CD8-positive, alpha-beta memory T cell (primary cell): ENCODE measurements around the gene AGRN. TPM values are rescaled to one million over a fixed set of nuclear protein-coding genes. Genes with fewer than 3 reads are reported as not detected.
A peak's percentile ranks its signal among the peaks of the same experiment; 100 is the strongest.
"Not testable (repeated sequence)": the region's sequence is repeated elsewhere in the genome, so short reads cannot be mapped to it uniquely, and the experiment has no call there.

ENCODE experiments used
- CTCF ChIA-PET: fragments of 350-600 bp; sonication (Branson Sonifier 250); formaldehyde crosslinking; loops from one replicate; lab custom pipeline; 2021; ENCODE audit warnings: antibody characterized with exemption; lab: Charles Lee
- POLR2A ChIA-PET: fragments of 350-600 bp; sonication (Branson Sonifier 250); formaldehyde crosslinking; loops from one replicate; lab custom pipeline; 2021; ENCODE audit warnings: antibody characterized with exemption; lab: Charles Lee
- DNase-seq, 5 donors: peaks; one replicate each; pipeline versions ENCODE4 v3.0.0 to v3.0.0-alpha.2; 2020 to 2022; ENCODE audit warnings: mixed read lengths in 1 of 5
- H3K27ac ChIP-seq: one replicate; pipeline ENCODE4 v1.7.0; 2013; ENCODE audit warnings: low read depth, mild to moderate bottlenecking, low read length, moderate library complexity
- H3K27me3 ChIP-seq: 2 replicates; pipeline ENCODE4 v1.7.0; 2013; ENCODE audit warnings: low read length, mild to moderate bottlenecking; ENCODE audit not compliant: insufficient read depth, poor library complexity, severe bottlenecking
- H3K36me3 ChIP-seq: 2 replicates; pipeline ENCODE4 v1.7.0; 2013; ENCODE audit warnings: mild to moderate bottlenecking, low read length, moderate library complexity; ENCODE audit not compliant: insufficient read depth
- H3K4me1 ChIP-seq: 2 replicates; pipeline ENCODE4 v1.7.0; 2013; ENCODE audit warnings: mild to moderate bottlenecking, low read length, moderate library complexity; ENCODE audit not compliant: insufficient read depth
- H3K4me3 ChIP-seq: 2 replicates; pipeline ENCODE4 v1.7.0; 2013; ENCODE audit warnings: mild to moderate bottlenecking, low read length
- H3K9me3 ChIP-seq: 2 replicates; pipeline ENCODE4 v1.7.0; 2013; ENCODE audit warnings: mild to moderate bottlenecking, low read length
- H3K27ac Mint-ChIP-seq, 8 donors: one replicate each; pipeline ENCODE4 v1.8.0; 2020 to 2021; ENCODE audit warnings: mixed read lengths in 8 of 8, mild to moderate bottlenecking in 6 of 8, inconsistent platforms in 3 of 8, moderate library complexity in 3 of 8
- H3K27me3 Mint-ChIP-seq, 2 donors: one replicate each; pipeline ENCODE4 v1.8.0; 2020 to 2021; ENCODE audit warnings: mixed read lengths in 2 of 2, mild to moderate bottlenecking in 1 of 2, moderate library complexity in 1 of 2
- H3K36me3 Mint-ChIP-seq, 3 donors: one replicate each; pipeline ENCODE4 v1.8.0; 2020 to 2021; ENCODE audit warnings: mixed read lengths in 3 of 3, inconsistent platforms in 1 of 3, mild to moderate bottlenecking in 1 of 3
- H3K4me1 Mint-ChIP-seq, 3 donors: one replicate each; pipeline ENCODE4 v1.8.0; 2020 to 2021; ENCODE audit warnings: mixed read lengths in 3 of 3, inconsistent platforms in 1 of 3, mild to moderate bottlenecking in 1 of 3
- H3K4me3 Mint-ChIP-seq, 7 donors: one replicate each; pipeline ENCODE4 v1.8.0; 2020 to 2021; ENCODE audit warnings: mixed read lengths in 7 of 7, mild to moderate bottlenecking in 6 of 7, moderate library complexity in 4 of 7, inconsistent platforms in 2 of 7
- H3K9me3 Mint-ChIP-seq, 5 donors: one replicate each; pipeline ENCODE4 v1.8.0; 2020 to 2022; ENCODE audit warnings: mixed read lengths in 5 of 5, mild to moderate bottlenecking in 3 of 5, moderate library complexity in 2 of 5, inconsistent platforms in 1 of 5
- polyA plus RNA-seq: library from polyadenylated mRNA; unstranded; fragments of 300-500 nt; fragmentation: Illumina TruSeq; gene quantifications from one replicate; pipeline ENCODE4 v1.2.3, GENCODE V29; 2021
- total RNA-seq, 2 experiments: library from RNA; stranded (reverse); gene quantifications; one replicate each; pipeline ENCODE4 v1.2.3, GENCODE V29; 2021

AGRN gene
- total and polyA plus RNA-seq, 3 experiments from 2014 or later = 7.1 to 8.0 TPM; not detected in 1

DNA sequence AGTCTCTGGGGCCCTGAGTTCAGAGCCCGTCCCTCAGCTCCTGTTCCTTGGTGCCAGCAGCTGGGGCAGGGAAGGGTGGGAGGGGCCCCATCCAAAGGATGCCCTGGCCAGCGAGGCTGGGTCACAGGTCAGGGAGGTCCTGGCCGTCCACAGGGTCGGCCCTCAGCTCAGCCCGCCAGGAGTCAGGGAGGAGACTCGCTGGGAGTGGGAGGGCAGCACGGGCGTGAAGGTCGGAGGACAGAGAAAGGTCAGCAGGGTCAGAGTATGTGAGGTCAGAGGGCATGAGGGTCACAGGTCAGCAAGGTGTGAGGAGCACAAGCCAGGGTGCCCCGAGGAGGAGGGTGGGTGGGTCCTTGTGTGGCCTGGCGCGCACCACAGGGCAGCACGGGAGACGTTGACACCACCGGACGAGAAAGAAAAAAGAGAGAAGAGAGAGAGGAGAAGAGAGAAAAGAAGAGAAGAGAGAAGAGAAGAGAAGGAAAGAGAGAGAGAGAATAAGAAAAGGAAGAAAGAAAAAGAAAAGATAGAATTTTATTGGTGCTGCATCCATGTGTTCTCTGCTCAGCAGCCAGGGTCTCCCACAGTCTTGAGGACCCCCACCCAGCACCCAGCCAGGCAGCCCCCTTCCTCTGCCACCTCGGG lies 45.1 kb upstream of the AGRN start:
- Histone ChIP-seq H3K4me3 (no peak overlapping the region), H3K36me3 (no peaks in the 10 kb centered on the region), H3K27me3 (peaks cover 6% of the 10 kb centered on the region), H3K9me3 (no peaks in the 10 kb centered on the region), H3K4me1 (peaks cover 4% of the 10 kb centered on the region), H3K27ac (no peak overlapping the region)
- Mint-ChIP-seq H3K27me3 (peaks cover 7 to 21% of the 10 kb centered on the region in 2 donors), H3K27ac (no peak overlapping the region), H3K4me1 (peaks cover 0 to 10% (median 6%) of the 10 kb centered on the region in 3 donors), H3K4me3 (no peak overlapping the region), H3K9me3 (no peaks in the 10 kb centered on the region), H3K36me3 (no peaks in the 10 kb centered on the region)
- DNase-seq = no peak
- ChIA-PET POLR2A (no interaction called here), CTCF (interaction anchor here (1.3 to 2.3 kb wide), 3 partner anchors 8 to 69 kb away, joined by 3 to 13 read pairs (median 5); partner anchors contain the start of gene PLEKHN1)

DNA sequence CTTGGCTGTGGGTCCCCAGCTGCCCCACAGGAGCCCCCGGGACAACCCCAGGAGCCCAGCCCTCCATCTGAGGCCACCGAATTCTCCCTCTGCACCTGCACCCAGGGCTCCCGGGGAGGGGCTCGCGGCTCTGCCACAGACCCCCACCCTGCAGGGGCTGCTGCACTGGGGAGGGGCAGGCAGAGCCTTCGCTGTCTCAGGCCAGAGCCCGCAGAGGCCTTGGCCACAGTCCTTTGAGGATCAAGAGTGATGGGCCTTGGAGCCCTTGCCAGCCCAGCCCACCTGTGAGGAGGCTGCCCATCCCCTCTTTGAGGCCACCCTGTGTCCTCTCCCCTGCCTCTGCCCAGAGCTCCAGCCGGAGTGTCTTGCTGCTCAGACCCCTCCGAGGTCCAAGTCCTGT lies 44.6 kb upstream of the AGRN start:
- Histone ChIP-seq H3K9me3 (no peaks in the 10 kb centered on the region), H3K27me3 (peaks cover 6% of the 10 kb centered on the region), H3K36me3 (no peaks in the 10 kb centered on the region), H3K4me1 (peaks cover 4% of the 10 kb centered on the region), H3K4me3 (no peak overlapping the region), H3K27ac (no peak overlapping the region)
- Mint-ChIP-seq H3K27me3 (peaks cover 7 to 21% of the 10 kb centered on the region in 2 donors), H3K4me3 (peak overlapping the region in 2 of 7 donors; percentile 37 to 60), H3K27ac (peak overlapping the region in 2 of 8 donors; percentile 22 to 87), H3K4me1 (peaks cover 0 to 10% (median 6%) of the 10 kb centered on the region in 3 donors), H3K36me3 (no peaks in the 10 kb centered on the region), H3K9me3 (no peaks in the 10 kb centered on the region)
- POLR2A ChIA-PET = no interaction called here
- CTCF ChIA-PET = interaction anchor here (1.2 to 2.3 kb wide), 4 partner anchors 8 to 70 kb away, joined by 3 to 13 read pairs (median 4); partner anchors contain the start of gene PLEKHN1
- peak in 1 of 5 donors; percentile 41 for DNase-seq

DNA sequence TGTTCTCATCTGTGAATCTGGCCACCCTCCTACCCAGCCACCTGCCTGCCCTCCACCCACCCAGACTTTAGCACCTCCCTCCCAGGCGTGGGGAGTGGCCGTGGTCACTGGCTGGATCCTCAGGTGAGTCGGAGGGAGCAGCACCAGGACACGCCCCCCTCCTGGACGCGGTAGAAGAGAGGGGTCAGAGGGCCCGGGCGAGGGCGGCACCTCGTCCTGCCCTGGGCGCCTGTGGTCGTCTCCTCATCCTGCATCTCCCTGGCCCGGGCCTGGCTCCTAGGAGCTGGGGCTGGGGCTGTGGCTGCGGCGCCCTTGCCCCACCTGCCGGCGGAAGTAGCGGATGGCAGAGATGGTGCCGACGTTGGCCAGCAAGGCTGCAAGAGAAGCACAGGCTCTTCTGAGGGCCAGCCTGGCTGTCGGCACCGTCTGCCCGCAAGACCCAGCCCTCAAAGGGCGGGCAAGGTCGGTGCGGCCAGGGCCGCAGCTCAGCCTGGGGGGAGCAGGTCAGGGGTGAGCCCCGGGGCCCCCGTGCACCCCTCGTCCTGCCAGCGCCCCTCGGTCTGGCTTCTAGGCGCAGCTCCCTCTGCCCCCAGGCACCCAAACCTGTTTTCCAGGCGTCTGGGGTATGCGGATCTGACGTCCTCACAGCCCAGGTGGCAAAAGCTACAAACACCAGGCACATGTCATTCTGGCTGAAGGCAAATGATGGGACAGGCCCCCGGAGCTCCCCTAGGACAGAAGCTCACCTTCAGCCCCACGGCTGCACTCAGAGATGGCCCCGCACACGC lies 43.8 kb upstream of the AGRN start:
- peak in 4 of 5 donors; percentile 46 to 62 (median 52) for DNase-seq
- Mint-ChIP-seq H3K9me3 (no peaks in the 10 kb centered on the region), H3K36me3 (no peaks in the 10 kb centered on the region), H3K4me1 (peaks cover 0 to 10% (median 6%) of the 10 kb centered on the region in 3 donors), H3K27ac (peak overlapping the region in 2 of 8 donors; percentile 22 to 87), H3K4me3 (peak overlapping the region in 4 of 7 donors; percentile 6 to 60 (median 48)), H3K27me3 (peaks cover 7 to 22% of the 10 kb centered on the region in 2 donors)
- Histone ChIP-seq H3K4me1 (peaks cover 4% of the 10 kb centered on the region), H3K4me3 (peak overlapping the region; percentile 43), H3K36me3 (no peaks in the 10 kb centered on the region), H3K27ac (no peak overlapping the region), H3K27me3 (peaks cover 6% of the 10 kb centered on the region), H3K9me3 (no peaks in the 10 kb centered on the region)
- ChIA-PET CTCF (interaction anchor here (0.7 to 2.3 kb wide), 6 partner anchors 9 to 78 kb away, joined by 3 to 13 read pairs (median 3); partner anchors contain the start of gene PLEKHN1), POLR2A (no interaction called here)

DNA sequence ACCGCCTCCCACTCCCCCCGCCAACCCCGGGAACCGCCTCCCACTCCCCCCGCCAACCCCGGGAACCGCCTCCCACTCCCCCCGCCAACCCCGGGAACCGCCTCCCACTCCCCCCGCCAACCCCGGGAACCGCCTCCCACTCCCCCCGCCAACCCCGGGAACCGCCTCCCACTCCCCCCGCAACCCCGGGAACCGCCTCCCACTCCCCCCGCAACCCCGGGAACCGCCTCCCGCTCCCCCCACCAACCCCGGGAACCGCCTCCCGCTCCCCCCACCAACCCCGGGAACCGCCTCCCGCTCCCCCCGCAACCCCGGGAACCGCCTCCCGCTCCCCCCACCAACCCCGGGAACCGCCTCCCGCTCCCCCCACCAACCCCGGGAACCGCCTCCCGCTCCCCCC lies 43.1 kb upstream of the AGRN start:
- H3K36me3 Mint-ChIP-seq, DNase-seq, H3K4me3 Mint-ChIP-seq, H3K9me3 ChIP-seq, H3K27ac Mint-ChIP-seq, H3K4me3 ChIP-seq, POLR2A ChIA-PET, H3K4me1 Mint-ChIP-seq, H3K27me3 ChIP-seq, H3K4me1 ChIP-seq, H3K36me3 ChIP-seq, H3K27ac ChIP-seq, H3K9me3 Mint-ChIP-seq: not testable (repeated sequence)
- H3K27me3 Mint-ChIP-seq = peaks cover 7 to 25% of the 10 kb centered on the region in 2 donors
- CTCF ChIA-PET = interaction anchor here (0.7 to 2.3 kb wide), 5 partner anchors 10 to 79 kb away, joined by 3 to 13 read pairs (median 3); partner anchors contain the start of gene PLEKHN1

DNA sequence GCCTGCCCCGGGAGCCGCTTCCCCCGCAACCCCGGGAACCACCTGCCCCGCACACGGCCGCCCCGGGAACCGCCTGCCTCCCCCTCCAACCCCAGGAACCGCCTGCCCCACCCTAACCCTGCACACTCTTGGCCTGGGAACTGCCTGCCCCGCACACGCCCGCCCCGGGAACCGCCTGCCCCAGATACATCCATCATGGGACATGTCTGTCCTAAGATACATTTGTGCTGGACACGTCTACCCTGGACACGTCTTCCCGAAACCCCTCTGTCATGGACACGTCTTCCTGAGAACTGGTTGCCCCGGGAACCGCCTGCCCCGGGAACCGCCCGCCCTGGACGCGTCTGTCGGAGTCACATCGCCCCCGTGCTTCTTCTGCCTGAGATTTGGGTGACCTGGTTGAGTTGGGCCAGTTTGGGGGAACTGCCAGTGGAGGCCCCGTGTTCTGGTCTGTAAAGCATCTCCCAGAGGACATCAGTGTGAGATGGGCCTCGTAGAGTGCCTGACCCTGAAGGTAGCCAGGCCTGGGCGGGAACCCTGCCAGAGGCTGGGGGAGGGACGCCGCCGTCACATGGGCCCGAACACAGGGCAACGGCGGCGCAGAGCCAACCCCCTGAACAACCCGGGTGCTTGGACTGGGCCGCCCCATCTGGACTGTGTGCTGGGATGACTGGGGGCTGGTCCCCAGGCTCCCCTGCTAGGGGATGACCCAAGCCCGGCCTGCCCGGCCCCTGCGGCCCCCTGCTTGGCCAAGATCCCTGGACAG lies 41.7 kb upstream of the AGRN start:
- DNase-seq = peak in 1 of 5 donors; percentile 45

DNA sequence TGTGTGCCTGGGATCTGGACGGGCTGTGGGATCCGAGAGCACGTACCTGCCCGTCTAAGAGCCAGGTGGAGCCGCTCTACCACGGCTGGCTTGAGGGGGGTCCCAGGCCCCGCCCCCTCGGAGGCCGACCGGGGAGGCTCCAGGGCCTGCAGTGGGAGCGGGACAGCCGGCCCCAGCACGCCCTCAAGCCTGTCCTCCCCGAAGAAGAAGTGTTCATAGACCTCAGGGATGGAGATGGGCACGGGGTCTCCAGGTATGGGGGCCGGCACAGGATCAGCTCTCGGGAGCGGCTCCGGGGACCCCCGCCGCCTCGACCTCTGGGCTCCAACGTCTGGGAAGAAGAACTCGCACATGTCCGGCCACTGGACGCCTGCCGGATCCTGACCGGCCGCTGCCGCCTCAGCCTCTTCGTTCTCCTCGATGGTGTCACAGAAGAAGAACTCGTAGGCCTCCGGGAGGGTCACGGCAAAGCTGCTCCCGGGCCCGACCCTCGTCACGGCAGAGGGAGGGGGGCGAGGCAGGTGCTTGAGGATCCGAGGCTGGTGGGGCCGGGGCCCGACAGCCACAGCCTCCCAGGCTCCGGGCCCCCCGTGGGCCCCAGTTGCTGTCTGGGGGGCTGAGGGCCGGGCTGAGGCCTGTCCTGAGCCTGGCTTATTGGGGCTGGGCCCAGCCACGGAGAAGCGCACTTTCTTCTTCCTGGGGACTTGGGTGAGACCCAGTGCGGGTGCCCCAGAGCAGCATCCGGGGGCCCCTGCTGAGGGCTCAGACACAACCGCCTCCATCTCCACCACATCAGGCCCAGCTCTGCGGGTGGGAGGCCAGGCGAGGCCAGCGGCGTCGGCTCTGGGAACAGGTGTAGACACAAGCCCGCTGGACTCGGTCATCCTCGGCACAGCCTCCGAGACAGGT lies 40.8 kb upstream of the AGRN start:
- peaks cover 0 to 10% (median 6%) of the 10 kb centered on the region in 3 donors for H3K4me1 Mint-ChIP-seq
- H3K9me3 ChIP-seq = no peaks in the 10 kb centered on the region
- H3K27me3 Mint-ChIP-seq = peaks cover 16 to 37% of the 10 kb centered on the region in 2 donors
- no peaks in the 10 kb centered on the region for H3K36me3 ChIP-seq
- no peaks in the 10 kb centered on the region for H3K9me3 Mint-ChIP-seq
- H3K36me3 Mint-ChIP-seq = no peaks in the 10 kb centered on the region
- ChIA-PET CTCF (no interaction called here), POLR2A (no interaction called here)
- H3K4me1 ChIP-seq = peaks cover 4% of the 10 kb centered on the region
- no peak overlapping the region for H3K4me3 ChIP-seq
- H3K27me3 ChIP-seq = peaks cover 3% of the 10 kb centered on the region
- DNase-seq = peak in 1 of 5 donors; percentile 43
- H3K27ac ChIP-seq = no peak overlapping the region
- H3K4me3 Mint-ChIP-seq = no peak overlapping the region
- no peak overlapping the region for H3K27ac Mint-ChIP-seq

More for the DNA sequence above, 41.7 kb upstream of the AGRN start:
- H3K4me1 ChIP-seq = peaks cover 4% of the 10 kb centered on the region
- H3K9me3 Mint-ChIP-seq = no peaks in the 10 kb centered on the region
- ChIA-PET POLR2A (no interaction called here), CTCF (no interaction called here)
- no peaks in the 10 kb centered on the region for H3K36me3 ChIP-seq
- H3K27ac Mint-ChIP-seq = peak overlapping the region in 1 of 8 donors; percentile 22
- no peak overlapping the region for H3K4me3 ChIP-seq
- H3K36me3 Mint-ChIP-seq = no peaks in the 10 kb centered on the region
- H3K4me3 Mint-ChIP-seq = peak overlapping the region in 2 of 7 donors; percentile 46 to 52
- H3K9me3 ChIP-seq = no peaks in the 10 kb centered on the region
- peaks cover 0 to 10% (median 6%) of the 10 kb centered on the region in 3 donors for H3K4me1 Mint-ChIP-seq
- H3K27me3 Mint-ChIP-seq = peaks cover 9 to 33% of the 10 kb centered on the region in 2 donors
- no peak overlapping the region for H3K27ac ChIP-seq
- H3K27me3 ChIP-seq = no peaks in the 10 kb centered on the region

DNA sequence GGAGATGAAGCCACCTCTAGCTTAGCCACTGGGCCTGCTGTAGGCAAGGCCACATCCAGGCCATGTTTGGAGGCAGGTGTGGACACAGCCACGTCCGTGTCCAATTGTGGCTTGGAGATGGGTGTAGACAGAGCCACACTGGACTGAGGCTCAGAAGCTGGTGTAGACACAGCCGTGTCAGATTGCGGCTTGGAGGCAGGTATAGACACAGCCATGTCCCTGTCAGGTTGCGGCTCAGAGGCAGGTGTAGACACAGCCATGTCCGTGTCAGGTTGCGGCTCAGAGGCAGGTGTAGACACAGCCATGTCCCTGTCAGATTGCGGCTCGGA lies 40.2 kb upstream of the AGRN start:
- no peak overlapping the region for H3K4me3 ChIP-seq
- CTCF ChIA-PET = interaction anchor here (1.5 to 6.8 kb wide), 2 partner anchors 75 to 85 kb away, joined by 3 to 63 read pairs; no protein-coding TSS in a partner anchor
- DNase-seq = no peak
- H3K27me3 ChIP-seq = peaks cover 3% of the 10 kb centered on the region
- no peak overlapping the region for H3K4me3 Mint-ChIP-seq
- no peaks in the 10 kb centered on the region for H3K9me3 ChIP-seq
- no peaks in the 10 kb centered on the region for H3K36me3 ChIP-seq
- POLR2A ChIA-PET = no interaction called here
- peaks cover 0 to 10% (median 6%) of the 10 kb centered on the region in 3 donors for H3K4me1 Mint-ChIP-seq
- no peaks in the 10 kb centered on the region for H3K36me3 Mint-ChIP-seq
- peaks cover 4% of the 10 kb centered on the region for H3K4me1 ChIP-seq
- no peaks in the 10 kb centered on the region for H3K9me3 Mint-ChIP-seq
- no peak overlapping the region for H3K27ac ChIP-seq
- no peak overlapping the region for H3K27ac Mint-ChIP-seq
- peaks cover 16 to 36% of the 10 kb centered on the region in 2 donors for H3K27me3 Mint-ChIP-seq
